Stimulated activated CD8-positive, alpha-beta memory T cell treated with anti-CD3 and anti-CD28 coated beads, Interleukin-2, amount 100 ng/mL, for 1 hour (primary cell): ENCODE results near the gene DNAAF9.

ENCODE experiments used
- DNase-seq, 2 donors: peaks; one replicate each; pipeline ENCODE4 v3.0.0-alpha.2; 2020; ENCODE audit warnings: low read depth in 2 of 2

The DNAAF9 gene

DNA sequence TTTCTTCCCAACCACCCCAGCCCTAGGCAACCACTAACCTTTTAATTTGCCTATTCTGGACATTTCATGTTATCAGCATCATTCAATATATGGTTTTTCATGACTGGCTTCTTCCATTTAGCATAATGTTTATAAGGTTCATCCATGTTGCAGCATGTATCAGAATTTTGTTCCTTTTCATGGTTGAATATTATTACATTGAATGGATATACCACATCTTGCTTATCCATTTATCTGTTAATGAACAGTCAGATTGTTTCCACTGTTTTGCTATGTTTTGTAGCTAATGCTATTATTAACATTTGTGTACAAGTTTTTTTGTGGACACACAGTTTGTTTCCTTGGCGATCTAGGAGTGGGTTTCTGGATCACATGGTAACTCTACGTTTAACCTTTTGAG lies 3.0 kb upstream of the DNAAF9 start:
- DNase-seq = no peak

DNA sequence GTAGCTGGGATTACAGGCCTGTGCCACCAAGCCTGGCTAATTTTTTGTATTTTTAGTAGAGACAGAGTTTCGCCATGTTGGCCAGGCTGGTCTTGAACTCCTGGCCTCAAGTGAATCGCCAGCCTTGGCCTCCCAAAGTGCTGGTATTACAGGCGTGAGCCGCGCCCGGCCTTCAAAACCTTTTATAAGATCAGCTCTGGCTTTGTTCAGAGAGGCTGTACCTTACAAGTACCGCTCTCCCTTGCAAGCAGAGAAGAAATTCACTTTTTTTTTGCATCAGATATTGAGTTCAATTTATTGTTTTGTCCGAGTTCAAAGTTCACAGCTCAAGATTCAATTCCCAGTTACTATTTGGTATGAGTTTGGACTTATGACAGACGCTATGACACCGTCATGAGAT lies 1.9 kb upstream of the DNAAF9 start:
- no peak for DNase-seq

DNA sequence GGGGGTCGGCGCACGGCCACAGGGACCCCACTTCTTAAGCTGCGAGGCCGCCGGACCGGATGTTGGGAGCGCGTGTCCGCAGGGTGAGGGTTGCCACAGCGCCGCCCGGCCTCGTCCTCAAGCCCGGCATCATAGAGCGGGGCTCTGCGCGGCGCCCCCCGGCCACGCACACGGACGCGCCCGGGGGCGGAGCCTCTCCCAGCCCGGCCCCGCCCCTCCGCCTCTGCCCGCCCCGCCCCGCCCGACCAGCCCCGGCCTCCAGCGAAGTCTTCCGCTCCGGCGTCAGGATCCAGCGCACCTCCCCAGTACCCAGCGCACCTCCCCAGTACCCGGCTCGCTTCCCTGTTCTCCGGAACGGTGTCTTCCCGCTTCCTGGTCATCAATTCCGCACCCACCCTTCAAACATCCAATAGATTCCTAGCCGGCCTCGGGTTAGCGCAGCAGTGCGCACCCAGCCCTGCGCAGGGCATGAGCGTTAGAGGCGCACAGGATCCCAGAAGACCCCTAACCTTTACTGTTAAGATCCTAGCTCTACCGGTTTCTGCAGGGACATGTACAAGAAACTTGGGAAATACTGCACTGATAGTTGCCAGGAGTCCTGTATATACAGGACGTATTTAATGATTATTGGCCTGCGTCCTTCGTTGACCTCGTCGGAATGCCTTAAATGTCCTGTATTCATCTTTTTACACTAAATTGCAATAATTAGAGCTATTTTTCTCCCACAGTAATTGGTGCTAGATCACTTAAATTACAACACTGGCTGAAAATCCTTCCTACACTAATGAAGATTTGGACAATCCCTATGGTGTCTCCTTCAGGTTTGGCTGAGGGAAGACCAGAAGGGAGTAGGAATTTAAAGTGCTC lies 535 bp upstream of the DNAAF9 start:
- peak; percentile 24 to 55 for DNase-seq

DNA sequence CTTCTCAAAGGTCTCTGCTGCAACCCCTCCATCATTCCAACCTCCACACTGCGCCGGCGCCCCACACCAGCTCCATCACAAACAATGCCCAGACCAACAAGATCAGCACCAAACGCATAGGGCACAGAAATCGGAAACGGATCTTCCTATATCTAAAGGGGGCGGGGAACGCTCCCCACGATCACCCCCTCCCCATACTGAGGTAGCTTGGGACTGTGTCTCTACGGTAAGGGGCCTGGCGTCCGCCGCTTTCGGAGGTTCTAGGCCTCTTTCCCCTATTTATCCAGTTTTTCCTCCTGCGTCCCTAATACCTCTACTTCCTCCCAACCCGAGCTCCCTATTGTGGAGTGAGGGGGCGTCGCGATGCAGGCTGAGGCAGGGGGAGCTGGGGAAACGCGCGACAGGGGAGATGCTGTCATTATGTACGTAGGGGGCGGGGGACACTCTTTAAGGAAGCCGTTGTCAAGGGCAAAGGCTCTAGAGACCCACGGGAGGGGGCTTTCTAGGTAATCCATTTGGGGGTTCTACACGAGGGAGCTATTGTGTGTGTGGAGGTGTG lies 909 bp downstream of the DNAAF9 start:
- DNase-seq = no peak

DNA sequence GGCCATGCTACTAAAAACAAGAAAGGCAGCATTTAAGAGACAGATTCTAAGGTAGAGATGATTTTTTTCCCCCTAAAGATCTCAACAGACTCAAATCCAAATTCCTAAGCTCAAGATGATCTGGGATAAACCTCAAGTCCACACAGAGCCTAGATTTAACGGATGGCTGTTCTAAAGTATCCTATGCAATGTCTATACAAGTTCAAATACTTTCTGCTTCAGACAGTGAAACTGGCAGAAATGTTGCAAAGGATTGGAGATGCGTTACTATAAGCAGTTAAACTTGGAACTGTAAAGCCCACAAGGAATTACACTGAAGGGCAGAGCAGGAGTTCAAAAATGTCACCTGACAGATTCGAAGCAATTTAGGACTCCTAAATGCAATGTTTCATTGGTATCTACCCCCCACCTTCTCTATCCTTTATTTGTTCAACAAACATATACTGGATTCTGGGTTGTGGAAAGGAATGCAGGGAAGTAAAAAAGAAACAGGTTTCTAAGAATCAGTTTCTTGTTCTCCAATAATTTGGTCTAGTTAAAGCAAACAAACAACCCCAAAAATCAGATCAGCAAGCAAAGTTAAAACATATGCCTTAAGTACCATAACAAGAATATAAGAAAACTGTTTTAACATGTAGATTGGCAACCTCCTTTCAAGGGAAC lies 1.6 kb downstream of the DNAAF9 start:
- DNase-seq = no peak

DNA sequence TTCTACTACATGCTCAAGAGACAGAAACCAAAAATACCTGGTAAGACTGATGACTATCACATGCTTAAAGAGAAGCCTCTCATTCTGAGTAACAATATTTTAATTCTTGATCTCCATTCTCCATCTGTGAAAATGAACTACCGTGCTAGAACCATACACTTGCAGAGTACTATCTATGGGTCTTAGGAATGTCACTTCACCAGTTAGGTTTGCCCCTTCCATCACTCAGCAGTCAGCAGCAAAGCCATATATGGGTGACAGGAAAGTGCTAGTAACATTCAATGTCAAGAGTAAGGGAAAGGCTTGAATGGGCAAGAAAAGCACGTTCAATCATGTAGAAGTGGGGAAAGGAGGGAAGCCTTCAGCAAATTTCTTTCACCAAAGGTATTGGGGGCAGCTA lies 2.3 kb downstream of the DNAAF9 start:
- no peak for DNase-seq

DNA sequence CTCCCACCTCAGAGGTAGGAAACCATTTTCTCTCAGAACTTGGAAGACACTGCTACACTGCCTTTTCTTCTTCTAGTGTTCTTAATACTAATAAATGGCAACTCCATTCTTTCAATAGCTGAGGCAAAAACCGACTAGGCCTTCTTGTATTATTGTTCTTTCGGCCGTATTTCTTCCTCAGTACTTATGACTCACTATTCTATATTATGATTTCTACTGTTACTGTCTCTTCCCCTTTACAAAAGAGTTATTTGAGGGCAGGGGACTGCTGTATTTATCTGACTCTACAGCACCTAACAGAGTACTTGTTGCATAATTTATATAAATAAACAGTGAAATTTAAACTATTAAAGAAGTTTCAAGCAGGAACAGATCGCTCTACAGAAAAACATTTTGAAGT lies 3.1 kb downstream of the DNAAF9 start:
- DNase-seq = no peak

DNA sequence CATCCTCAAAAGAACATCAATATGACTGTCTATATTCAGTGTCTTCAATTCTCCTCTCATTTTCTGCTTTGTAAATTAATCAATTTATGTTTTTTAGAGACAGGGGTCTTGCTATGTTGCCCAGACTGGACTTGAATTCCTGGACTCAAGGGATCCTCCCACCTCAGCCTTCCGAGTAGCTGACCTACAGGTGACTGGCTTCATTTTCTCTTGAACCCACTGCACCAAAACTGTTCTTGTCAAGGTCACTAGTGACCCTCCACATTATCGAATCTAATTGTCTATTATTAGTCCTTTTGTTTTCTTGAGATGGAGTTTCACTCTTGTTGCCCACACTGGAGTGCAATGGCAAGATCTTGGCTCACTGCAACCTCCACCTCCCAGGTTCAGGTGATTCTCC lies 3.7 kb downstream of the DNAAF9 start:
- no peak for DNase-seq

DNA sequence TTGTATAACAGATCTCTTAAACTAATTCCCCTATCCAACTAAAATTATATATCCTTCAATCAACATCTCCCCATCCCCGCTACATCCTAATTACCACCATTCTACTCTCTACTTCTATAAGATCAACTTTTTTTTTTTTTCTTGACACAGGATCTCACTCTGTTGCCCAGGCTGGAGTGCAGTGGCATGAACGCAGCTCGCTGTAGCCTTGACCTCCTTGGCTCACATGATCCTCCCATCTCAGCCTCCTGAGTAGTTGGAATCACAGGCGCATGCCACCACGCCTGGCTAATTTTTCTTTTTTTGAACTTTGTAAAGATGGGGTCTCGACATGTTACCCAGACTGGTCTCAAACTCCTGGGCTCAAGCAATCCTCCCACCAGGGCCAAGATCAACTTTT lies 5.0 kb downstream of the DNAAF9 start:
- no peak for DNase-seq

DNA sequence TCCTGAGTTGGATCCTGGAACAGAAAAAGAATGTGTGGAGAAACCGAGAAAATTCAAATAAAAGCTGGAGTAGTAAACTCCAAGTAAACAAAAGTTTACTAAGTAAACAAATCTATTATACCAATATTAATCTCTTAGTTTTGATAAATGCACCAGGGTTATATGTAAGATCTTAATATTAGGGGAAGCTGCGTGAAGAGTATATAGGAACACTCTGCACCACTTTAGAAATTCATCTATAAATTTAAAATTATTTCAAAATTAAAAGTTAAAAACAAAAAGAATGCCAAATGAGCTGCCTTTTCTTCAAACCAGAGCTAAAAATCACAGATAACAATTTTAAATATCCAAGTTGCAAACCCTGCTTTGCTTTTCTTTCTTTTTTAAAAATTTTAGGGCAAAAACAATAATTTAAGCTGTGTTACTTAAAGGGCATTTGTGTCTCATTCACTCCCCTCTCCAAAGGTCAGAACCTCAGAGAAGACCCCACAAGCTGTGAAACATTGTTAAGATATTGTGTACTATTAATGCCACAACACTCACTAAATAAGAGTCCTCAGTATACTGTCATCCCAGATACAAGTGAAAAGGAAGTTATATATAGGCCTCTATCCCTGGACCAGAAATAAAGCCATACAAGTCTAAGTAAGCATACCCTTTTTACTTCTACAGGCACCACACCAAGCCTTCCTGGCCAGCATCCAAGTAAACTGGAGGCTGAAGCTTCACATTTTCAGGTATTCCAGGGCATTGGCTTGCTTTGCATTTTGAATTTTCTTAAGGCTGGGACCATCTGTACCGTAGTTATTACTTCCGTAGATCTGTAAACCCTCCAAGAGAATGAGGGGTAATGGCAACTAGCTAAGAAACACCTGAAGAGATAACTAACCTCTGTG lies 7.0 kb downstream of the DNAAF9 start:
- no peak for DNase-seq

DNA sequence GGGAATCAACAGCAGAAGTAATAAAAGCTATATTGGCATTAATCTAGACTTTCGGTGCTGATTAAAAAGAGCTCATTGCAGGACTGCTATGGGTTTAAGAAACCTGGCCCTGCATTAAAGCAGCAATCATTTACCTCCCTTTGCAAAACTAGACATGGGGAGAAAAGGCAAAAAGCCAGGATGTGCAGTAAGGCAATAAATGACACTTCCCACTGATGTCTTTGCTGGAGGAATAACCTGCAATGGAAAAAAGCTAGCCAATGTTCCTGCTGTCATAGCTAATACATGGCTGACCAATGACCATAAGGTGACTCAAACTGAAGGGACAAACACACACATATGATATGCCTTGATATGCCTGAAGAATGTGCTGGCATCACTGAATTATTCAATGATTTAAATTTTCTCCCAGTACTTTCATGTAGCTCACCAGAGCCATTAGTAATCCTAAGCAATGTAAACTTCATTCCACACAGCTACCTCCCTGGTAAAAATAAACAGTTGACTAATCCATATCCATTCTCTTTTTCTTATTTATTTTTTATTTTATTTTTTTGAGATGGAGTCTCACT lies 8.7 kb downstream of the DNAAF9 start:
- no peak for DNase-seq

DNA sequence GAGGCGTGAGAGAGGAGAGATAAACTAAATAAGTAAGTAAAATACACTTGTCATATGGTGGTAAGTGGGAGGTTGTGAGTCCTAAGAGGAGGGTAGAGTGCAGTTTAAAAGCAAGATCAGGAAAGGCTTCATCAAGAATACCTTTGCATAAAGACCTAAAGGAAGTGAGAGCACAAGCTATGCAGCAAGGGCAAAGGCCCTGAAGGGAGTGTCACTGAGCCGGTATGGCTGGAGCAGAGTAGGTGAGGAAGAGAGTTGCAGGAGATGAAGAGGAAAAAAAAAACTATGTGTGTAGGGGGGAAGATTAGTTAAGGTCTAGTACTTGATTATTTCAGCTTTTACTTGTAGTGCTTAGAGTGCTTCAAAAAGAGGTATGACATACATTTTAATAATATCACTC lies 11.0 kb downstream of the DNAAF9 start:
- no peak for DNase-seq

DNA sequence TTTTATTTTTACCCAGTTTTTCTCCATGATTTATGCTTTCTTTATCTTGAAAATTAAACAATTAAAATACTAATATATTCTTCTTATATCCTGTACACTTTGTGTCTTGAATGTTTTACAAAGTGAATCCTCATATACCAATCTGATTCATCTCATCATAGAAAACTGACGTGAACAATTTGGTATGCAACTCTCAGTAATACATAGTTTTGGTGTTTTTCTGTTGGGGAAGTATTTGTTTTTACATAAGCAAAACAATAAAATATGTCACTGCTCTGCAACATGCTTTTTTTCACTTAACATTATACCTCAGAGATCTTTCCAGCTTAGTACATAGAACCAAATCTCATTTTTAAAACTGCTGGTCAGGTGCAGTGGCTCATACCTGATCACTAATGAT lies 14.7 kb downstream of the DNAAF9 start:
- no peak for DNase-seq

DNA sequence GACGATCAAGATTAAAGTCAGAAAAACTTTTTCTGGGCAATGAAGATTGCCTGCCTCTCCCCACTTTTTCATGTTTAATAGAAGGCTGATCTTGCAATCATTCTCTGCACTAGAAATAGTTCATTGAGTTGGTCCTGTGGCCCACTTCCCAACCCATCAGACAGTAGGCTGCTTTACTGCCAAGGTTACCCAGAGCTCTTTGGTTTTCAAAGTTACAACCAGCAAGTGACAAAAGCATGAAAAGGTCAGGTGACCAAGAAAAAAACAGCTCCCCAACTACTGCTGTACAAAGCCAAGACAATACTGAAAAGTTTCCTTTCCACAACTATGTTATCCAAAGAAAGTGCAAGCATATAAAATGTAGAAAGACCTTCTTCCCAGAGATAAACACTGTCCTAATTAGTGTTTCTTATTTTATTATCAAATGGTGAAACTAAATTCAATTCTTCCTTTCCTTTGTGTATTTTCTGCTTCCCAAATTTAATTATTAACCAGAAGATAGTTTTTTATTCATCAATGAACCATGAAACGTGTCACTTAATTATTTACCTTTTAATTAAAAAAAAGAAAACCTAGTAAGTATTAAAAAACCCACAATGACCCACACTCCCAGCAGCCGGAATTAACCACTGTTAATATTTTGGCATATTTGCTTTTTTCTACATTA lies 16.6 kb downstream of the DNAAF9 start:
- no peak for DNase-seq

DNA sequence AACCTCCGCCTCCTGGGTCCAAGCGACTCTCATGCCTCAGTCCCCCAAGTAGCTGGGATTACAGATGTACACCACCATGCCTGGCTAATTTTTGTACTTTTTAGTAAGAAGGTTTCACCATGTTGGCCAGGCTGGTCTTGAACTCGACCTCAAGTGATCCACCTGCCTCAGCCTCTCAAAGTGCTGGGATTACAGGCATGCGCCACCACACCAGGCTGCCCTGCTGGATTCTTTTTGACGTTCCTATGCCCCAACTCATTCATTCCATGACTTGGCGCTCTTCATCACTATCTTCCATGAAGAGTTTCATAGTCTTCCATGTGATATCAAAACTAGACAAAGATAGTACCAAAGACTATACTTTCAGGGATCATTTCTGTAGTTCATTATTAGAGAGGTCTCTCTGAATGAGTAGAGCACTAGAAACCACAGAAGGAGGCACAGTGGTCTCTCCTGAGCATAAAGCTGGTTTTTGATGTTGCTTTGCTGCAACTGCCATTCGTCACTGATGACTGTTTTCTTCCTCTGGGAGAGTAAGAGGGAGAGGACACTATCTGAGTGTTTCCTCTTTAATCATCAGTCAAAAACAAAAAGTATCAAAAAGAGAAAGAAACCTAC lies 23.5 kb downstream of the DNAAF9 start:
- DNase-seq = no peak

DNA sequence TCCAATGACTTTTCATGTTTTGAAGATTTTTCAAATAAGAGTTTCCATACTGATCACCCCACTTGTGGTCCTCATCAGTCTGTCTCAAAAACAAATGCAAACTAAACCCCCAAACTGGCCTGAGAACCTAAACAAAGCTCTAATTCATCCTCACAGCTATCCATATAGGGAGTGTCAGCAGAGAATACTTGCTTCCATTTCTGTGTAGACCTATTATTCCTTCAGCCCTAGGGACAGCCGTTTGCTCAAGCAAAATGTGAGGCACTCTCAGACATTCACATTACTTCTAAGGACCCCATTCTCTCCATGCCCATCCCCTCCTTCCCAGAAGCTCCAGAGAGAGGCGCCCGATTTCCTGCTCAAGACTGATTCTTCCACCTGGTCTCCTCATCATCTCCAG lies 24.6 kb downstream of the DNAAF9 start:
- DNase-seq = no peak

DNA sequence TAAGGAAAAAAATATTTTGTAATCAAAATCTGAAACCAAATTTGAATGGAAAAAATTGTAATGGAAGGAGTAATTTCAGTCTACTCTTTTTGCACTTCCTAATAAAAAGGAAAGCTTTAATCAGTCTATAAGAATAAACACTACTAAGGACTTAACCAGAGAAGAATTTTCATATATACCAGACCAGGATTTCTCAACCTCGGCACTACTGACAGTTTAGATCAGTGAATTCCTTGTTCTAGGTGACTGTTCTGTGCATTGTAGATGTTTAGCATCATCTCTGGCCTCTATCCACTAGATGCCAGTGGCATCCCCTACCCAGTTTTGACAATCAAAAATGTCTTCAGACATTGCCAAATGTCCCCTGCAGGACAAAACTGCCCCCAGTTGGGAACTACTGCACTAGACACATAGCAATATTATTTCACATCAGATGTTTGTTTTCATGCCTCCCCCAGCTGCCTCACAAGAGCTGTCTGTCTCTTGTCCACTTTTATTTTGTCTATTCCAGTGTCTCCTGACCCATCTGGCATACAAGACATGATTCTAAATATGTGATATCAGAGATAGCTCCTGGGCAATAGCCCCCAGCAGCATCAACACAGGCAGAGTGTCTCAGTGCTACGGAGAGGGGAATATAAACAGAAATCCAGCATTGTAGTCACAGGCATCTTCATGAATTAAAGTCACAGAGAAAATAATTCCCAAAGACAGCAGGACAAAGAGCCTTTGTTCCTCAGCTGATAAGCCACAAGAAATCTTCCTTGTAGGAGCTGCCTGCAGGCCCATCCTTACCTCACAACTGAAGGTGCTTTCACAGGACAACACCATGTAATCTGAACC lies 27.0 kb downstream of the DNAAF9 start:
- DNase-seq = no peak

DNA sequence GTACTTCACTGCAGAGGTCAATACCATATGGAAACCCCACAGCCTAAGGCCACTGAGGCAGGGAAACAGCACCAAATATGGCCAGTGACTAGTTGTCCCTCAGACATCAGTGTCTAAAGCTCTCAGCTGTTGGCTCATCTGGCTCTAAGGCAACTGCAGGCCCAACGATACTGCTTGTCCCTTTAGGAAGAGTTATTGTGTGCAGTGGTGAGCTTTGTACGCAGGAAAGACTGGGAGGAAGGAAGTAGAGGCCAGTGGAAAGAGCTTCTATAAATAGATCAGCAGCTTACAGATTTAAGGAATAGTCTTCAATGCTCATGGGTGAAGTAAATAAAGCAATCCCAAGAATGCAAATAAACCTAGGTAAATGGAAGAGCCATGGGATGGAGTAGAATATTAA lies 29.3 kb downstream of the DNAAF9 start:
- DNase-seq = no peak

DNA sequence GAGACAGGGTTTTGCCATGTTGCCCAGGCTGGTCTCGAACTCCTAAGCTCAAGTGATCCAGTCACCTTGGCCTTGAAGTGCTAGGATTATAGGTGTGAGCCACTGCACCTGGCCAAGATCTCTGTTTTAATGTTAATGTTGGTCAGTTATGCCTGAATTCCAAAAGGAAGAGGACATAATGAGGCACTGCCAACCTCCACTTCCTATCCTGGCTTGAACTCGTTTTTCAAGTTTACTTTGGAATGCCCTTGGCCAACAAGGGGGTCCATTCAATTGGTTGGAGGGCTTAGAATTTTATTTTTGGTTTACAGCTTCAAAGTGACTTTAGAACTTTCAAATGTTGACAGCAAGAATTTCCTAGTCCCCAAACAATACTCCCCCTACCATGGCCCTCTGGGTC lies 29.8 kb downstream of the DNAAF9 start:
- DNase-seq = no peak

DNA sequence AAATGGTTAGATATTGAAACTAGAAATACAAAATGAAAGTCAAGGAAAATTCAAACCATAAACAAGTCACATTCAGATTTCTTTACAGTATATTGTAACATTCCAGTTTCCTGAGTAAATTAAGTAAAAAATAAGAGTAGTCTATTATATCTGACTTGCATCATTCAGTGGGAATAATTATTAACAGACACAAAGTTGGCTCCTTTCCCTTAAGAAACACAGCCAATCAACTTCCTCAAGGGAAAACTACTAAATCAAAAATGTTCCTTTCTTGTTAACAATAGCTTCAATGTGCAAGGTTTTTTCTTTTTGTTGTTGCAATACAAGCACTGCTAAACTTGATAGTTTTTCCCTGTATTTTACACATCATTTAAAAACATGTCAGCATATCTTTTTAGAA lies 33.2 kb downstream of the DNAAF9 start:
- no peak for DNase-seq
